Endothelial cell (in vitro differentiated cells): ENCODE measurements around the gene PROX1. TPM values are rescaled to one million over a fixed set of nuclear protein-coding genes. Genes with fewer than 3 reads are reported as not detected.

Experiments
- DNase-seq: peaks from one replicate; pipeline ENCODE4 v3.0.0; 2021; ENCODE audit warnings: low spot score
- H3K27ac Mint-ChIP-seq: one replicate; pipeline ENCODE4 v1.8.0; 2021; ENCODE audit warnings: mixed read lengths, inconsistent platforms; ENCODE audit not compliant: unreplicated experiment
- H3K27me3 Mint-ChIP-seq: one replicate; pipeline ENCODE4 v1.8.0; 2021; ENCODE audit warnings: mild to moderate bottlenecking, moderate library complexity, mixed read lengths, inconsistent platforms; ENCODE audit not compliant: unreplicated experiment
- H3K36me3 Mint-ChIP-seq: one replicate; pipeline ENCODE4 v1.8.0; 2021; ENCODE audit warnings: mild to moderate bottlenecking, low read depth, mixed read lengths, inconsistent platforms; ENCODE audit not compliant: unreplicated experiment
- H3K4me1 Mint-ChIP-seq: one replicate; pipeline ENCODE4 v1.8.0; 2021; ENCODE audit warnings: mild to moderate bottlenecking, mixed read lengths, inconsistent platforms; ENCODE audit not compliant: unreplicated experiment
- H3K4me3 Mint-ChIP-seq: one replicate; pipeline ENCODE4 v1.8.0; 2021; ENCODE audit warnings: mild to moderate bottlenecking, mixed read lengths, inconsistent platforms; ENCODE audit not compliant: unreplicated experiment
- H3K9me3 Mint-ChIP-seq: one replicate; pipeline ENCODE4 v1.8.0; 2021; ENCODE audit warnings: mixed read lengths, inconsistent platforms; ENCODE audit not compliant: unreplicated experiment
- CTCF ChIP-seq: fragments of 200-600 bp; sonication (generic); IDR thresholded peaks from one replicate; pipeline ENCODE4 v1.5.0; 2021; ENCODE audit warnings: antibody characterized with exemption; ENCODE audit not compliant: unreplicated experiment
- long read RNA-seq: library from polyadenylated mRNA; unstranded; transcript quantifications from one replicate; pipeline ENCODE4 v2.0.0, GENCODE V29; 2020; ENCODE audit not compliant: unreplicated experiment
- total RNA-seq: library from RNA; stranded (reverse); fragmentation: NEBNext Ultra II Directional; extraction: Animal tissue kit (Norgen Biotek cat#: 25700); gene quantifications from one replicate; pipeline ENCODE4 v1.2.1, GENCODE V29; 2021; ENCODE audit not compliant: unreplicated experiment

Gene PROX1
- total RNA-seq = 7.2 TPM
- long read RNA-seq = 0 reads

- Mint-ChIP-seq H3K4me1 (peaks cover 48% of the 10 kb centered on the region), H3K36me3 (no peaks in the 10 kb centered on the region), H3K27me3 (peaks cover 17% of the 10 kb centered on the region), H3K27ac (peak within 1 kb of the TSS; percentile 92), H3K9me3 (no peaks in the 10 kb centered on the region), H3K4me3 (peak within 1 kb of the TSS; percentile 98)
- DNase-seq = no peak
- TF ChIP-seq CTCF = no peak
These were observed at the start of gene PROX1 for GRCh38 chr1:213987927-213988506. Gene PROX1 (plus strand): TSS chr1:213987973. CDS start chr1:213996536, 8,563 bp downstream.

GRCh38 chr1:213938776-213939175 lies 49.0 kb upstream of the PROX1 start:
- Mint-ChIP-seq H3K27ac (no peak overlapping the region), H3K9me3 (no peaks in the 10 kb centered on the region), H3K4me1 (no peaks in the 10 kb centered on the region), H3K27me3 (peaks cover 2% of the 10 kb centered on the region), H3K4me3 (no peak overlapping the region), H3K36me3 (no peaks in the 10 kb centered on the region)
- no peak for TF ChIP-seq CTCF
- no peak for DNase-seq

- Mint-ChIP-seq H3K4me3 (no peak overlapping the region), H3K27me3 (peaks cover 2% of the 10 kb centered on the region), H3K36me3 (no peaks in the 10 kb centered on the region), H3K9me3 (no peaks in the 10 kb centered on the region), H3K4me1 (no peaks in the 10 kb centered on the region), H3K27ac (no peak overlapping the region)
- no peak for TF ChIP-seq CTCF
- DNase-seq = no peak
These were observed 47.9 kb upstream of the PROX1 start for GRCh38 chr1:213939888-213940287.

- H3K4me3 Mint-ChIP-seq = no peak overlapping the region
- no peak for DNase-seq
These were observed 46.8 kb upstream of the PROX1 start for GRCh38 chr1:213940947-213941346.

More at GRCh38 chr1:213940947-213941346, 46.8 kb upstream of the PROX1 start:
- Mint-ChIP-seq H3K4me1 (no peaks in the 10 kb centered on the region), H3K27me3 (peaks cover 2% of the 10 kb centered on the region), H3K27ac (no peak overlapping the region), H3K9me3 (no peaks in the 10 kb centered on the region), H3K36me3 (no peaks in the 10 kb centered on the region)
- TF ChIP-seq CTCF = no peak
